ENCODE measurements around the gene HPN. TPM values are rescaled to one million over a fixed set of nuclear protein-coding genes. Genes with fewer than 3 reads are reported as not detected.

Gene HPN
- total RNA-seq, 3 donors from 2014 or later (not counting 1 experiment from before 2014, with no cell fraction given): not detected

DNA sequence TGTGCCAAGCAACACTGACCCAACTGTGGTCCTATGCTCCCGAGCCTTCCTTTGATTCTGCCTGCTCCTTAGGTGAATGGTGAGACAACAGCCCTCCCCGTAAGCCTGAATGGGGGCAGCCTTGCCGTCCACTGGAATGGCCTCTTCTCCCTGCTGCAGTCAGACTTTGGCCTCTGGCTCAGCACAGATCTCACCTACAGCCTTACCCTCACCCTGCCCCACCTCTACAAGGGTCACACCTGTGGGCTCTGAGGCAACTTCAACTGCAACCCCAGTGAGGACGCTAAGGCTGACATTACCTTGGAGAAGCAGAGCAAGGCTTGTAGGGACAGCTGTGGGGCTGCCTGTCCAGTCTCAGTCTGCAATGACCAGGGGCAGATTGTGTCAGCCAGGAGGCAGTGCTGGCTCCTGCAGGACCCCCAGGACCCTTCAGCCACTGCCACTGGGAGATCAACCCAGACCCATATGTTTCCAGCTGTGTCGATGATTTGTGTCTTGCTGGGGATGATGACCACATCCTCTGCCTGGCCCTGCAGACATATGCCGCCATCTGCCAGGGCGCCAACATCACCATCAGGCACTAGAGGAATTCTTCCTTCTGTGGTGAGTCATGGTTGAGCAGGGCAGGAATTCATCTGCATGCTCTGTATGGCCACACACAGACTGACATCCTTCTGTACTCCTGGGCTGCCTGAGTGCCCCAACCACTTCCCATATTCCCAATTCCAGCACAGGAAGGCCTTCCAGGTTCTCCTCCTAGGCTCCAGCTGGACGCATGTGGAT is 46.8 kb downstream of the HPN start:
- no peak overlapping the region for H3K4me3 ChIP-seq (ENCODE audit: low read length)
- no peaks in the 10 kb centered on the region for H3K36me3 ChIP-seq (ENCODE audit: control insufficient read depth, insufficient read depth, low read length)
- Mint-ChIP-seq H3K27ac (no peak overlapping the region), H3K4me1 (peaks cover 17 to 18% of the 10 kb centered on the region in 2 donors), H3K4me3 (no peak overlapping the region), H3K27me3 (ENCODE audit: low read depth in 2 of 2) (peaks cover 0 to 3% of the 10 kb centered on the region in 2 donors), H3K36me3 (no peaks in the 10 kb centered on the region), H3K9me3 (no peaks in the 10 kb centered on the region)
- no peak overlapping the region for H3K27ac ChIP-seq (ENCODE audit: low read length)
- H3K4me1 ChIP-seq (ENCODE audit: control insufficient read depth, insufficient read depth, low read length): peaks cover 43% of the 10 kb centered on the region
- WGBS (ENCODE audit: insufficient coverage): 70% methylated on average over 7 of the region's 8 CpGs
- ATAC-seq (no peak), DNase-seq (no peak)
- peaks cover 6% of the 10 kb centered on the region for H3K27me3 ChIP-seq (ENCODE audit: control insufficient read depth, insufficient read depth, low read length)
- H3K9me3 ChIP-seq (ENCODE audit: control insufficient read depth, insufficient read depth, low read length): no peaks in the 10 kb centered on the region
- intact Hi-C loops (cut with micrococcal nuclease): no loop called here
- TF ChIP-seq, protein P1, sequence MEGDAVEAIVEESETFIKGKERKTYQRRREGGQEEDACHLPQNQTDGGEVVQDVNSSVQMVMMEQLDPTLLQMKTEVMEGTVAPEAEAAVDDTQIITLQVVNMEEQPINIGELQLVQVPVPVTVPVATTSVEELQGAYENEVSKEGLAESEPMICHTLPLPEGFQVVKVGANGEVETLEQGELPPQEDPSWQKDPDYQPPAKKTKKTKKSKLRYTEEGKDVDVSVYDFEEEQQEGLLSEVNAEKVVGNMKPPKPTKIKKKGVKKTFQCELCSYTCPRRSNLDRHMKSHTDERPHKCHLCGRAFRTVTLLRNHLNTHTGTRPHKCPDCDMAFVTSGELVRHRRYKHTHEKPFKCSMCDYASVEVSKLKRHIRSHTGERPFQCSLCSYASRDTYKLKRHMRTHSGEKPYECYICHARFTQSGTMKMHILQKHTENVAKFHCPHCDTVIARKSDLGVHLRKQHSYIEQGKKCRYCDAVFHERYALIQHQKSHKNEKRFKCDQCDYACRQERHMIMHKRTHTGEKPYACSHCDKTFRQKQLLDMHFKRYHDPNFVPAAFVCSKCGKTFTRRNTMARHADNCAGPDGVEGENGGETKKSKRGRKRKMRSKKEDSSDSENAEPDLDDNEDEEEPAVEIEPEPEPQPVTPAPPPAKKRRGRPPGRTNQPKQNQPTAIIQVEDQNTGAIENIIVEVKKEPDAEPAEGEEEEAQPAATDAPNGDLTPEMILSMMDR (IDR thresholded peaks at IDR 0.05): no peak

DNA sequence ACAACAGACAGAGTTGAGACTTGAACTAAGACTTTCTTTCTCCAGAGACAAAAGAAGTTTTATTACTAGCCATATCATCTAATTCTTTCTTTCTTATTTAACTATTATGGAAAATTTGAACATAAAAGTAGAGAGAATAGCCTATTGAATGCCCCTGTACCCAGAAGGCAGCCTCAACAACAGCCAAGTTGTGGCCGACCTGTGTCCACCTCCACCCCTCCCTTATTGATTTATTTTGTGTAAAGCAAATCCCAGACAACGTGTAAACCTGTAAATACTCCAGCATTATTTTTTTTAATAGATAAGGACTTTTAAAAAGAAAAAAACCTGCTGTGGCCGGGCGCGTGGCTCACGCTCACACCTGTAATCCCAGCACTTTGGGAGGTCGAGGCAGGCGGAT is 48.0 kb downstream of the HPN start:
- peaks cover 17 to 18% of the 10 kb centered on the region in 2 donors for H3K4me1 Mint-ChIP-seq
- 96% methylated on average over 7 of the region's 8 CpGs for WGBS (ENCODE audit: insufficient coverage)
- TF ChIP-seq, protein P1 (IDR thresholded peaks at IDR 0.05): no peak
- intact Hi-C loops (cut with micrococcal nuclease): no loop called here
- peaks cover 0 to 3% of the 10 kb centered on the region in 2 donors for H3K27me3 Mint-ChIP-seq (ENCODE audit: low read depth in 2 of 2)
- Histone ChIP-seq H3K4me3 (ENCODE audit: low read length) (no peak overlapping the region), H3K36me3 (ENCODE audit: control insufficient read depth, insufficient read depth, low read length) (no peaks in the 10 kb centered on the region), H3K27me3 (ENCODE audit: control insufficient read depth, insufficient read depth, low read length) (peaks cover 6% of the 10 kb centered on the region), H3K27ac (ENCODE audit: low read length) (no peak overlapping the region), H3K4me1 (ENCODE audit: control insufficient read depth, insufficient read depth, low read length) (peaks cover 33% of the 10 kb centered on the region), H3K9me3 (ENCODE audit: control insufficient read depth, insufficient read depth, low read length) (no peaks in the 10 kb centered on the region)
- no peak overlapping the region for H3K27ac Mint-ChIP-seq
- H3K9me3 Mint-ChIP-seq: no peaks in the 10 kb centered on the region
- no peaks in the 10 kb centered on the region for H3K36me3 Mint-ChIP-seq
- H3K4me3 Mint-ChIP-seq: no peak overlapping the region
- DNase-seq (no peak), ATAC-seq (no peak)

DNA sequence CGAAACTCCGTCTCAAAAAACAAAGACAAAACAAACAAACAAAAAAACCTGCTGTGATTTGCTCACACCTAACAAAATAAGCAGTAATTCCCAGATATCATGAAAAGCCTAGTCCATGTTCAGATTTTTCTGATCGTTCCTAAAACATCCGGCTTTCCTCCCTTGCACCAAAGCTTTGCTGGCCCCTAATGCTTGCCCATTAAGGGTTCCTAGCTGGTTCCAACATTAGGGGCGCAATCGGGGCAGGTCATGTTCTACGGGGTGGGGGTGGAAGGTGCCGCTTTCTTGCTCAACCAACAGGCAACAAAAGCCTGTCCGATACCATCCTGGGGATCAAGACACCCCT is 48.6 kb downstream of the HPN start:
- H3K4me3 ChIP-seq (ENCODE audit: low read length): no peak overlapping the region
- intact Hi-C loops (cut with micrococcal nuclease): loop anchor here (1.0 kb wide), 1 partner anchor 23 kb away; no protein-coding TSS in a partner anchor
- Mint-ChIP-seq H3K9me3 (no peaks in the 10 kb centered on the region), H3K27ac (no peak overlapping the region), H3K27me3 (ENCODE audit: low read depth in 2 of 2) (peaks cover 0 to 3% of the 10 kb centered on the region in 2 donors), H3K36me3 (no peaks in the 10 kb centered on the region), H3K4me3 (no peak overlapping the region), H3K4me1 (peaks cover 17 to 18% of the 10 kb centered on the region in 2 donors)
- DNase-seq (no peak), ATAC-seq (no peak)
- peaks cover 27% of the 10 kb centered on the region for H3K4me1 ChIP-seq (ENCODE audit: control insufficient read depth, insufficient read depth, low read length)
- 30% methylated on average over 7 of the region's 9 CpGs for WGBS (ENCODE audit: insufficient coverage)
- no peaks in the 10 kb centered on the region for H3K36me3 ChIP-seq (ENCODE audit: control insufficient read depth, insufficient read depth, low read length)
- H3K9me3 ChIP-seq (ENCODE audit: control insufficient read depth, insufficient read depth, low read length): no peaks in the 10 kb centered on the region
- no peak overlapping the region for H3K27ac ChIP-seq (ENCODE audit: low read length)
- TF ChIP-seq, protein P1 (IDR thresholded peaks at IDR 0.05): no peak
- peaks cover 6% of the 10 kb centered on the region for H3K27me3 ChIP-seq (ENCODE audit: control insufficient read depth, insufficient read depth, low read length)
